Activated T-cell treated with anti-CD3 and anti-CD28 coated beads, Interleukin-2, amount 50 U/mL, for 4 hours (primary cell): ENCODE data around the gene ZNF396. TPM values are rescaled to one million over a fixed set of nuclear protein-coding genes. Genes with fewer than 3 reads are reported as not detected.

Experiments
- ATAC-seq, 2 donors: fragments of 200-7000 bp; cut with Tn5 transposase; one replicate each; pipeline ENCODE4 v1.10.0; 2021
- DNase-seq: peaks from one replicate; pipeline ENCODE4 v3.0.0-alpha.2; 2020
- H3K27me3 Mint-ChIP-seq: one replicate; pipeline ENCODE4 v1.8.0; 2021; ENCODE audit warnings: low read depth, mixed read lengths
- H3K36me3 Mint-ChIP-seq: one replicate; pipeline ENCODE4 v1.8.0; 2022; ENCODE audit warnings: mixed read lengths; ENCODE audit not compliant: insufficient read depth
- H3K4me1 Mint-ChIP-seq: one replicate; pipeline ENCODE4 v1.8.0; 2021; ENCODE audit warnings: low read depth, mixed read lengths
- H3K4me3 Mint-ChIP-seq: one replicate; pipeline ENCODE4 v1.8.0; 2021; ENCODE audit warnings: mild to moderate bottlenecking, moderate library complexity, mixed read lengths
- H3K9me3 Mint-ChIP-seq: one replicate; pipeline ENCODE4 v1.8.0; 2021; ENCODE audit warnings: mixed read lengths
- total RNA-seq, 3 donors: library from RNA; stranded (reverse); gene quantifications; one replicate each; pipeline ENCODE4 v1.2.1, GENCODE V29; 2021

The ZNF396 gene
- total RNA-seq, 3 donors from 2014 or later, result 0.20 to 0.49 (median 0.29) TPM

DNA sequence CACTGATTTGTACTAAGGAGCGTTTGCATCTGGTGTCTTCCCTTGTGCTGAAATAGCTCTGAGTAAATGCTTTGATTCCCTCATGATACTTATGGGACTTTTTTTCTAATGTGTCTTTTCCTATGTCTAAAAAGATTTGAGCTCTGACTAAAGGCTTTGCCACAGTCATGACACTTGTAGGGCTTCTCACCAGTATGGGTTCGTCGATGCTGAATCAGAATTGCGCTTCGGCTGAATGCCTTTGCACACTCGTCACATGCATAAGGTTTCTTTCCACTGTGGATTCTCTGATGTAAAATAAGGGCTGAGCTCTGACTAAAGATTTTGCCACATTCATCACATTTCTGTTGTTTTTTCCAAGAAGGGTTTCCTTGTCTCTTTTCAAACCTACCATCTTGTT, 8.0 kb downstream of the ZNF396 start:
- ATAC-seq (no peak), DNase-seq (no peak)
- peaks cover 5% of the 10 kb centered on the region for H3K36me3 Mint-ChIP-seq
- no peaks in the 10 kb centered on the region for H3K4me1 Mint-ChIP-seq
- no peaks in the 10 kb centered on the region for H3K27me3 Mint-ChIP-seq
- H3K9me3 Mint-ChIP-seq, result no peaks in the 10 kb centered on the region
- no peak overlapping the region for H3K4me3 Mint-ChIP-seq

GRCh38 chr18:35368595-35368994, 8.5 kb downstream of the ZNF396 start:
- Mint-ChIP-seq H3K4me3 (no peak overlapping the region), H3K36me3 (peaks cover 4% of the 10 kb centered on the region), H3K4me1 (no peaks in the 10 kb centered on the region), H3K9me3 (no peaks in the 10 kb centered on the region), H3K27me3 (no peaks in the 10 kb centered on the region)
- ATAC-seq (no peak), DNase-seq (no peak)

- H3K27me3 Mint-ChIP-seq, result peaks cover 2% of the 10 kb centered on the region
- no peak overlapping the region for H3K4me3 Mint-ChIP-seq
- H3K4me1 Mint-ChIP-seq, result no peaks in the 10 kb centered on the region
- ATAC-seq (no peak), DNase-seq (no peak)
- no peaks in the 10 kb centered on the region for H3K9me3 Mint-ChIP-seq
- H3K36me3 Mint-ChIP-seq, result no peaks in the 10 kb centered on the region
Observed at GRCh38 chr18:35362531-35362930, 14.6 kb downstream of the ZNF396 start.

- ATAC-seq, result no peak
- Mint-ChIP-seq H3K4me3 (no peak overlapping the region), H3K9me3 (no peaks in the 10 kb centered on the region), H3K36me3 (no peaks in the 10 kb centered on the region), H3K27me3 (peaks cover 2% of the 10 kb centered on the region), H3K4me1 (no peaks in the 10 kb centered on the region)
- no peak for DNase-seq
Observed at GRCh38 chr18:35361570-35362321, 15.4 kb downstream of the ZNF396 start.

- Mint-ChIP-seq H3K27me3 (no peaks in the 10 kb centered on the region), H3K36me3 (peaks cover 4% of the 10 kb centered on the region), H3K9me3 (peaks cover 10% of the 10 kb centered on the region), H3K4me1 (peaks cover 2% of the 10 kb centered on the region), H3K4me3 (no peak overlapping the region)
- peak; percentile 52 for DNase-seq
- peak; percentile 87 to 91 for ATAC-seq
Observed at GRCh38 chr18:35355140-35355618, 22.0 kb downstream of the ZNF396 start.

GRCh38 chr18:35352778-35353177, 24.4 kb downstream of the ZNF396 start:
- no peak overlapping the region for H3K4me3 Mint-ChIP-seq

DNA sequence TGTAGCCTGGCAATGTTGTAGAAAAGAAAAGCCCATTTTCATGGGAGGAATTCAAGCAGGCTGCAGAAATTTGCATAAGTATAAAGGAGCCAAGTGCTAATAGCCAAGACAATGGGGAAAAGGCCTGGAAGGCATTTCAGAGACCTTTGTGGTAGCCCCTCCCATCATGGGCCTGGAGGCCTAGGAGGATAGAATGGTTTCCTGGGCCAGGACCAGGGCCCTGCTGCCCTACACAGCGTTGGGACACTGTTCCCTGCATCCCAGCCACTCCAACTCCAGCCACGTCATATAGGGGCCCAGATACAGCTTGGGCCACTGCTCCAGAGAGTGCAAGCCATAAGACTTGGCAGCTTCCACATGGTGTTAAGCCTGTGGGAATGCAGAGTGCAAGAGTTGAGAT, 24.9 kb downstream of the ZNF396 start:
- peaks cover 2% of the 10 kb centered on the region for H3K4me1 Mint-ChIP-seq
- ATAC-seq, result no peak
- no peaks in the 10 kb centered on the region for H3K27me3 Mint-ChIP-seq
- no peak overlapping the region for H3K4me3 Mint-ChIP-seq
- no peak for DNase-seq
- H3K9me3 Mint-ChIP-seq, result peaks cover 10% of the 10 kb centered on the region
- peaks cover 4% of the 10 kb centered on the region for H3K36me3 Mint-ChIP-seq

More at GRCh38 chr18:35352778-35353177, 24.4 kb downstream of the ZNF396 start:
- peaks cover 2% of the 10 kb centered on the region for H3K4me1 Mint-ChIP-seq
- H3K27me3 Mint-ChIP-seq, result no peaks in the 10 kb centered on the region
- H3K9me3 Mint-ChIP-seq, result peaks cover 10% of the 10 kb centered on the region
- no peak for ATAC-seq
- no peak for DNase-seq
- H3K36me3 Mint-ChIP-seq, result peaks cover 4% of the 10 kb centered on the region

DNA sequence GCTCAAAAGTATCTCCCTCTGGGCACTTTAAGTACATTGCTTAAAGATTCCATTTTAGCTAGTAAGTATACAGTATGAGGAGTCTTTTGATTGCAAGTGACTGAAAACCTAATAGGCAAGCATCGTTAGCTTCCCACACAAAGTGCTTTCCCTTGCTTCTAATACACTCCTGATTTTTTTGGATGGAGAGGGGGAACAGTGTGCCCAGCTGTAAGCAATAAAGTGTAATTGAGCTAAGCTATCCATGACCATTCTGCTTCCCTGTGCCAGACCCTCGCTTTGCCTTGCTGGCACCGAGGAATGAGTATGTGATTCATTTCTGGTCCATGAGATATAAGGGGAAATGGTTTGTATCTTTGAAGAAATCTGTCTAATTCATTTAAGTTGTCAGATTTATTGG, 29.1 kb downstream of the ZNF396 start:
- peaks cover 16% of the 10 kb centered on the region for H3K4me1 Mint-ChIP-seq
- no peak for DNase-seq
- H3K27me3 Mint-ChIP-seq, result no peaks in the 10 kb centered on the region
- peaks cover 8% of the 10 kb centered on the region for H3K36me3 Mint-ChIP-seq
- H3K9me3 Mint-ChIP-seq, result peaks cover 10% of the 10 kb centered on the region
- H3K4me3 Mint-ChIP-seq, result no peak overlapping the region
- ATAC-seq, result no peak

GRCh38 chr18:35345950-35346349, 31.2 kb downstream of the ZNF396 start:
- Mint-ChIP-seq H3K9me3 (no peaks in the 10 kb centered on the region), H3K4me3 (no peak overlapping the region), H3K4me1 (peaks cover 28% of the 10 kb centered on the region), H3K36me3 (peaks cover 3% of the 10 kb centered on the region), H3K27me3 (no peaks in the 10 kb centered on the region)
- ATAC-seq, result no peak
- DNase-seq, result no peak

- no peaks in the 10 kb centered on the region for H3K27me3 Mint-ChIP-seq
- H3K9me3 Mint-ChIP-seq, result no peaks in the 10 kb centered on the region
- H3K4me3 Mint-ChIP-seq, result peak overlapping the region; percentile 94
- ATAC-seq (no peak), DNase-seq (no peak)
- H3K4me1 Mint-ChIP-seq, result peaks cover 31% of the 10 kb centered on the region
- peaks cover 4% of the 10 kb centered on the region for H3K36me3 Mint-ChIP-seq
Observed at GRCh38 chr18:35345460-35345921, 31.6 kb downstream of the ZNF396 start.

DNA sequence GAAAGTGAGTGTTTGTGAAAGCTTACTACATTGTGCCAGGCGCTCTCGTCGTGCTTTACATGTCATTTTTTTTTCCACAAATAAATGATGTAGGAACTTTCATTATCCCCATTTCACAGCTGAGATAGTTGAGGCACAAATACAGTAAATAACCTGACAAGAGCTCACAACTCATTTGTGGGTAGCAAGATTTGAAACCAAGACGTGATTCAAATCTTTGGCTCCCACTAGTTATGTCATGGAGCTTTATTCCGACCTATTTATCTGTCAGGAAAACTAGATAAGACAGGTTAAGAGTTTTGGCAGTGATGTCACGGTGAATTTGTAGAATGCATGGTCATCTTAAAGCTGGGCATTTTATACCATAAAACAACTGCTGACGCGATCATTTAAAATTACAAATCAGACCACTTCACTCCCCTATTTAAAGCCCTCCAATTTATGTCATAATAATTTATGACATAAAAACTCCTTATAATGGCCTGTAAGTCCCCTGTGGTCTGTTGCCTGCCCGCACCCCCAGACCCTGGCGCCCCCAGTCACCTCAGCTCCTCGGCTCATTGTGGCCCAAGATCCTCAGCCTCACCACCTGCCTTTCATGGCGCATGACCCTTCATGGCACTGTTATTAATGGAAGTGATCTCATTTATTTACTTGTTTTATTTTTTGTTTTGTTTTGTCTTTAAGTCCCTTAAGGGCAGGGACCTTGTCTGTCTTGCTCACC, 32.2 kb downstream of the ZNF396 start:
- peaks cover 36% of the 10 kb centered on the region for H3K4me1 Mint-ChIP-seq
- ATAC-seq (no peak), DNase-seq (no peak)
- peaks cover 10% of the 10 kb centered on the region for H3K36me3 Mint-ChIP-seq
- no peaks in the 10 kb centered on the region for H3K27me3 Mint-ChIP-seq
- no peaks in the 10 kb centered on the region for H3K9me3 Mint-ChIP-seq
- H3K4me3 Mint-ChIP-seq, result peak overlapping the region; percentile 94

- peaks cover 43% of the 10 kb centered on the region for H3K4me1 Mint-ChIP-seq
- H3K27me3 Mint-ChIP-seq, result no peaks in the 10 kb centered on the region
- ATAC-seq, result peak; percentile 93 to 95
- H3K36me3 Mint-ChIP-seq, result peaks cover 17% of the 10 kb centered on the region
- no peaks in the 10 kb centered on the region for H3K9me3 Mint-ChIP-seq
- peak; percentile 88 for DNase-seq
- H3K4me3 Mint-ChIP-seq, result peak within 1 kb of the TSS; percentile 94
Observed at GRCh38 chr18:35343936-35344735, 33.0 kb downstream of the ZNF396 start, which contains the start of gene ZNF24. TSS of gene ZNF24 (minus strand) at chr18:35344420. CDS start at chr18:35340650, 3,770 bp downstream.

DNA sequence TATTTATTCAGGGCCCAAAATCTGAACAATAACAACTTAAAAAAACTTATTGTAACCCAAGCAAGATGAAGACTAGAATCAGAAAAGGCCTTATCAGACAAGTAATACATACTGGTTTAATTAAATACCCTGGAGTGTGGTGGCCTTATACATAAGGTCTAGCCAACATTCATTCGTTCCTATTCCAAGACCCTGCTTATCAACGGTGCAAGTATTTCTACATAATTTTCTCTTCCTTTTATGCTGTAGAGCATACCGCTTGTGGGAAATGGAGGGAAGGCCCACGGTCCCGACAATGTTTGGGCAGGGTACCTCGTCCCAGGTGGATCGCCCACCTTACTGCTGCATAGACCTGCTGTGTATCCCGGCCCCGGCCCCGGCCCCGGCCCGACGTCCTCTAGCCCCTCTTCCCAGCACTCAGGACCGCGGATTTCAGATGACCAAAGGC, 33.6 kb downstream of the ZNF396 start:
- peak overlapping the region; percentile 94 for H3K4me3 Mint-ChIP-seq
- H3K27me3 Mint-ChIP-seq, result no peaks in the 10 kb centered on the region
- no peak for ATAC-seq
- H3K36me3 Mint-ChIP-seq, result peaks cover 23% of the 10 kb centered on the region
- H3K4me1 Mint-ChIP-seq, result peaks cover 49% of the 10 kb centered on the region
- no peak for DNase-seq
- no peaks in the 10 kb centered on the region for H3K9me3 Mint-ChIP-seq

- no peak for DNase-seq
- ATAC-seq, result no peak
- Mint-ChIP-seq H3K27me3 (no peaks in the 10 kb centered on the region), H3K36me3 (peaks cover 60% of the 10 kb centered on the region), H3K4me3 (no peak overlapping the region), H3K9me3 (no peaks in the 10 kb centered on the region), H3K4me1 (peaks cover 39% of the 10 kb centered on the region)
Observed at GRCh38 chr18:35337286-35337685, 39.9 kb downstream of the ZNF396 start.
